Stomach smooth muscle (tissue), 2 donors: Measurements from ENCODE around the gene AMOT.

Experiments used
- H3K27ac ChIP-seq: one replicate; pipeline ENCODE4 v1.7.0; 2013; ENCODE audit warnings: mild to moderate bottlenecking, low read length, inconsistent platforms
- H3K27me3 ChIP-seq, 2 donors: one replicate each; pipeline ENCODE4 v1.7.0; 2013; ENCODE audit warnings: low read length in 2 of 2; ENCODE audit not compliant: insufficient read depth in 2 of 2, control insufficient read depth in 1 of 2
- H3K36me3 ChIP-seq, 2 donors: one replicate each; pipeline ENCODE4 v1.7.0; 2013; ENCODE audit warnings: low read length in 2 of 2; ENCODE audit not compliant: control insufficient read depth in 2 of 2, insufficient read depth in 2 of 2
- H3K4me1 ChIP-seq: one replicate; pipeline ENCODE4 v1.7.0; 2013; ENCODE audit warnings: low read length; ENCODE audit not compliant: control insufficient read depth, insufficient read depth
- H3K4me3 ChIP-seq, 2 donors: one replicate each; pipeline ENCODE4 v1.7.0; 2013; ENCODE audit warnings: low read length in 2 of 2
- H3K9ac ChIP-seq, 2 donors: one replicate each; pipeline ENCODE4 v1.7.0; 2013; ENCODE audit warnings: low read length in 2 of 2, mild to moderate bottlenecking in 1 of 2
- H3K9me3 ChIP-seq, 2 donors: one replicate each; pipeline ENCODE4 v1.7.0; 2013; ENCODE audit warnings: low read length in 2 of 2; ENCODE audit not compliant: control insufficient read depth in 2 of 2
- donor health status: healthy.
- donor health status: Pancreatic carcinoma.

AMOT gene

DNA sequence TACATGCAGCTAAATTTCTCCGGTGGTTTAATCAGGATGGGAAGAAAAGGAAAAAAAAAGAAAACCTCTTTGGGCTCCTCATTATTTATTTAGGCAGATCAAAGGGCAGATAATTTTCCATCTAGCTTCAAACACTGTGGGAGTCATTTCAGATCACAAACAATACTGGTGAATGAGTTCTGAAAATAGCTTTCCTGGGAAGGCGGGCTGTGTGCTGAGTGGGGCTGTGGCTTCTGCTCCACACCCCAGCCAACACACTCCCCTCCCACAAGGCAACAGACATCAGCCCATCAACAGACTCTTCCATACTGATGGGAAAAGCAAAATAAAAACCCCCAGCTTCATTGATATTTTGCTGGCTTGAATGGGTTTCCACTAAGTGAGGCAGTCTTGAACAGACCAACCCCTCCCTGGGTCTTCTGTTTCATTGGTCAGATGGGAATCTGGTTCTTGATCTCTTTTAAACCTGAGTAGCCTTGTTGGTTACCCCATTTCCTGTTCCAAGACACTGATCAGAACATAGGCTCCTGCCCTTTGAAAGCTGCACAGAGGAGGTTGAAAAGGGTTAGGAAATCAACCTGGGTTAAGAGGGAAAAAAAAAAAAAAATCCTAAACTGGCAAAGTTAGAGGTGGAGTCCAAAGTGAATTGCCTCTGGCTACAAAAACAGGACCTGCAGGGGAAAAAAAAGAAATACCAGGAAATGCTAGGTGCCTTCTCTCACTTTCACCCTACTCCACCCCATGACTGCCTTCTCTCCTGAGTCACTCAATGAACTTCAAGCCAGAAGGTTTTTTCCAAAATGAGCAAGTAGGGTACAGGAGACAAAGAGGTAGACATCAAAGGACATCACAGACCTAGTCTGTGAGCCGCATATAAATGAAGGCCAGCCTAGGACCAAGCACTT, 20.0 kb downstream of the AMOT start:
- peaks cover 5% of the 10 kb centered on the region for H3K4me1 ChIP-seq
- no peak overlapping the region for H3K9ac ChIP-seq
- H3K9me3 ChIP-seq = no peaks in the 10 kb centered on the region
- H3K36me3 ChIP-seq = no peaks in the 10 kb centered on the region
- peaks cover 0 to 19% of the 10 kb centered on the region in 2 donors for H3K27me3 ChIP-seq
- no peak overlapping the region for H3K4me3 ChIP-seq
- no peak overlapping the region for H3K27ac ChIP-seq

DNA sequence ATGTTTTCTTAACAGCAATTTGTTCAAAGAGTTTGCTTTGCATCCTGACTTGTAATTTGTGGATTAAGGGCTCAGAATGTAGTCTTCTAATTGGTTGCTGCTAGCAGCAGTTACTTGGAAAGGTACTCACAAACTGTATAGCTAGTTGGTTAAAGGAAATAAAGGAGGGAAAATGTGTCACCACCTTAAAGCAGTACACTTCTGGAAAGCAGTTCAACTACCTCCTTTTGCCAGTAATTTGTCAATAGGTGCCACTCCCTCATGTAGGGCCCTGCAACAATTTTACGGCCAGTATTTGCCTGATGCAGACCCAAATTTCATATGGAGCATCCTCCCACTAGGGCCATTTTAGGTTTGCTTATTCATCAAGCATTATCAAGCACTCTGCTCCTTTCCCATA, 20.8 kb downstream of the AMOT start:
- H3K36me3 ChIP-seq = no peaks in the 10 kb centered on the region
- no peak overlapping the region for H3K27ac ChIP-seq
- peaks cover 5% of the 10 kb centered on the region for H3K4me1 ChIP-seq
- peaks cover 0 to 19% of the 10 kb centered on the region in 2 donors for H3K27me3 ChIP-seq
- H3K9ac ChIP-seq = no peak overlapping the region
- no peaks in the 10 kb centered on the region for H3K9me3 ChIP-seq
- no peak overlapping the region for H3K4me3 ChIP-seq

DNA sequence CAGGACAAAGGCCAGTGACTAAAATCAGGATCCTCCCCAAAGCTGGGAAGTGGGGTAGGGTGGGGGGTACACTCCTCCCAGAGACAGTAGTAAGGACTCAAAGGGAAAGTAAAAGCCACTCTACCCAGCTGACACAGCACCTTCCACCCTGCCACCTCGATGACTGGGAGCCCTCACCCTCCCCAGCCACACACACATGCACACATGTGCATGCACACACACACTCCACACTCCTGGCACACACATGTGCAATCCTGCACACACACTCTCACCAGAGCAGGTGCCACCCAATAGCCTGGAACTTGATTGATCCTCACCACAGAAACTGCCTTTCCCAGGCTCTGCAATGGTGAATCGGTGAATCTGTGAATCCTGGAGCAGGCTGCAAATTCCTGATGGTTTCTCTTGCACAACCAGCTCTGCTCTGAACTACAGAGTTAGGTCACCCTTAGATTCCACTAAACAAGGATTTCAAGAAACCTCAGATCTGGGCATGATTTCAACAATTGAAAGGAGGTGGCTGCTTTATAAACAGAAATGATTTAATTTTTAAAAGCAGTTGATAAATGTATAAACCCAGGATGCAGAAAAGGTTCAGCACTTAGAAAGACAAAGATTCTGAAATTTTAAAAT, 21.5 kb downstream of the AMOT start:
- H3K4me1 ChIP-seq = peaks cover 5% of the 10 kb centered on the region
- H3K36me3 ChIP-seq = no peaks in the 10 kb centered on the region
- H3K27ac ChIP-seq = no peak overlapping the region
- H3K4me3 ChIP-seq = peak overlapping the region in 1 of 2 donors; percentile 29
- peaks cover 0 to 22% of the 10 kb centered on the region in 2 donors for H3K27me3 ChIP-seq
- no peaks in the 10 kb centered on the region for H3K9me3 ChIP-seq
- no peak overlapping the region for H3K9ac ChIP-seq

DNA sequence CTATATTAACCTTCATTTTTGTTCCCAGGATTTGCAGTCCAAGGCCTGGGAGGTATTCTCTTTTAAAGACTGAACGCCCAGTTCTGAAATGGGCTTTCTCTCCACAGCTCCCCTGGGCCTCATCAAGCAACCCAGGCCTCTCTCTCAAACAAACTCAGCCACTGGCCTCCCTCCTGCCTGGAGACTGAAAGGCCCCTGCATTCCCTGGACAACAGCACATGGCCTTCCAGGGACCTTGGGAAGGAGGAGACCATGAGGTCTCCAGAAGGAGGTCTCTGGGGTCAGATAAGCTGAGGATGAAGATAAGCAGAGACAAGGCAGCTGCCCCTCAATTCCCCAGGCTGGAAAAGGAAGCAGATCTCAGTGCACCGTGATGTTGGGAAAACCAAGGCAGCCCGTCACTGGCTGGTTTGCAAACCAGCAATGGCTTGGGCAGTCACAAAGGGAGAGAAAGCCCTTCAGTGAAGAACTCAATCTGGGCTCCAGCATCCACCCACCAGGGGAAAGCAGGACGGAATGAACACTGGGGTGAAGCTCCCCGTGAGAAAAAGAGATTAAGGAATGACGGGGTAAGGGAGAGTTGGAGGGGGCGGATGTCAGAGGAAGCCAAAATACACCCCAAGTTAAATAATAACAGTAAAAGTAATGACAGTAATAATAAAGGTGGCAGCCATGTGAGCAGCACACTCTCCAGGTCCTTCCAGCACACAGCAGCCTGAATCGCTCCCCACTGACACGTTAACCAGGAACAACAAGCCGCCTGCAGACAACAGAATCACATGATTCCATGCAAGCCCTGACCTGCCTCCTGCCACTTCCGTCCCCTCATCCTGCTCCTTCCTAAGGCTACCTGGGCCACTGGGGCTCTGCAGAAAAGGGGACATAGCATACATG, 22.3 kb downstream of the AMOT start:
- peaks cover 5% of the 10 kb centered on the region for H3K4me1 ChIP-seq
- H3K27ac ChIP-seq = no peak overlapping the region
- peaks cover 0 to 22% of the 10 kb centered on the region in 2 donors for H3K27me3 ChIP-seq
- no peaks in the 10 kb centered on the region for H3K9me3 ChIP-seq
- peak overlapping the region in 1 of 2 donors; percentile 29 for H3K4me3 ChIP-seq
- no peaks in the 10 kb centered on the region for H3K36me3 ChIP-seq
- H3K9ac ChIP-seq = no peak overlapping the region

DNA sequence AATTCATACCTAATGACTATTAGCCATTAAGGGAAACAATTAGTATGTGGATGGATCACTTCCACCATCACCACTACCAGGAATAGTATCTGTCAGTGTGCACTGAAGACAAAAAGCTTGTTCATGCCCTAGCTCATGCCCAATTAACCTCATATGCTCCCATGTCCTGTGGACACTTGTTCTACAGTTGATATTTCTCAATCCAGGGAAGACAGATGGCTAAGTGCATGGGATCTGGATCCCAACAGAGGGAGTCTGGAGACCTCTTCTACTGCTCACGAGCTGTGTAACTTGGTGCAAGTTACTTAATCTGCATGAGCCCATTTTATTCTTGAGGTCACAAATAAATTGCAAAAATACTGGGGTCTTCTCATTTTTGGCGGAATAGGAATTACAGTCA, 23.7 kb downstream of the AMOT start:
- H3K27ac ChIP-seq = no peak overlapping the region
- H3K9me3 ChIP-seq = no peaks in the 10 kb centered on the region
- H3K36me3 ChIP-seq = no peaks in the 10 kb centered on the region
- no peak overlapping the region for H3K9ac ChIP-seq
- H3K4me3 ChIP-seq = no peak overlapping the region
- peaks cover 5% of the 10 kb centered on the region for H3K4me1 ChIP-seq
- H3K27me3 ChIP-seq = peaks cover 0 to 21% of the 10 kb centered on the region in 2 donors

DNA sequence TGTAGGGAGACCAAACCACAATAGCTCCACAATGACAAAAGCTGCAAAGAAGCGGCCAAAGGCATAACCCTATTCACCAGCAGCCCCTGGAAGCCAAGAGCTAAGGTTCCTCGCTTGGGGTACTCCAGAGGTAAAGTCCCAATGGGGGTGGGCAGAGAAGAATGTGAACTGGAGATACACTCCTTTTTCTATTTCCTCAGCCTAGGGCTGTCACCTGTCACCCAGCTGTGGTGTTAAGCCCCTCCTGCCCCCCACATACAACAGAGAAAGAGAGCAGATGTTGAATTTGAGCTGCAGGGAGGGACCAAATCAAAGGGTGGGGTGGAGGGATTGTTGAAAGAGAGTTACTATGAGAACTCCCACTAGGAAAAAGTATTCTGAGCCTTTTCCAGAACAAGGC, 26.1 kb downstream of the AMOT start:
- H3K27ac ChIP-seq = no peak overlapping the region
- no peaks in the 10 kb centered on the region for H3K9me3 ChIP-seq
- H3K27me3 ChIP-seq = peaks cover 0 to 18% of the 10 kb centered on the region in 2 donors
- no peak overlapping the region for H3K4me3 ChIP-seq
- no peak overlapping the region for H3K9ac ChIP-seq
- H3K36me3 ChIP-seq = peaks cover 0 to 2% of the 10 kb centered on the region in 2 donors
- peaks cover 5% of the 10 kb centered on the region for H3K4me1 ChIP-seq

DNA sequence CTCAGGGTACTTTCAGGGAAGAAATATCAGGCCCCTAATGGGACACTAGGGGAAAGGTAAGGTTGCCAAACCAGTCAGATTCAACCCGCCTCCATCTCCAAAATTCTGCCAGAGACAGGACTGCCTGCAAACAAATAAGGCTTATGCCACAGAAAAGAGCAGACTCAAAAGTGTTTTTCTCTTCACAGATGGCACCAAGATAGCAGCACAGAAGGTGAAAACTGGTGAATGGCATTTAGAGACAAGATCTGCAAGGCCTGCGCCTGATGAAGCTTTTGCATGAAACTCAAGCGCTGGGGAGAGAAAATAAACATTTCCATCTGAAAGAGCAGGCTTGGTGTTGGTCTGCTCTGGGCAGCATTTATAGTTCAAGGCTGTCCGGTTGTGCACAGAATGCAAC, 27.9 kb downstream of the AMOT start:
- no peak overlapping the region for H3K27ac ChIP-seq
- no peaks in the 10 kb centered on the region for H3K4me1 ChIP-seq
- no peak overlapping the region for H3K4me3 ChIP-seq
- peaks cover 0 to 15% of the 10 kb centered on the region in 2 donors for H3K27me3 ChIP-seq
- H3K9me3 ChIP-seq = no peaks in the 10 kb centered on the region
- H3K36me3 ChIP-seq = peaks cover 0 to 2% of the 10 kb centered on the region in 2 donors
- H3K9ac ChIP-seq = no peak overlapping the region

DNA sequence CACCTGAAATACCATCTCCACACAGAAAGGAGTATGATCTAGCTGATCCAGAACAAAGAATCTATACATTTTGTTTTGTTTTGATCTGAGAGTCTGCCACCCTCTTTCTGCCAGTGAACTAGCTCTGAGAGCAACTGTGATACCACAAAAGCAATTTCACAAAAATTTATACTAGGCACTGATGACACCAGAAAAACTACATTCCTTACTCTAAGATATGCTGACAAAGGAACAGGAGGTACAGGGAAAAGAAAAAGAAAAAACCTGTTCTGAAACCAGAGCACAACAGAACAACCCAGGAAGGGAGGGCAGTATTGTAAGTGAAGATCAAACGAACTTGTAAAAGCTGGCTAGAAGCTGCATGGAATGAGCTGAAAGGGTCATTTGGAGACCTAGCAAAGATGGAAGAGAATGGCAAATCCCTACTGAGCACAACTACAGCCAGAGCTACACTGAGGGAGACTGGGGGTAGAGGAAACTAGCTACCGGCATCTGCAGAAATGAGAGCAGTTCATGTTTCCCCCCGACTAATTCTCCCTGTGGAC, 31.9 kb downstream of the AMOT start:
- Histone ChIP-seq H3K36me3 (peaks cover 0 to 2% of the 10 kb centered on the region in 2 donors), H3K27ac (no peak overlapping the region), H3K27me3 (peaks cover 0 to 12% of the 10 kb centered on the region in 2 donors), H3K9me3 (no peaks in the 10 kb centered on the region), H3K4me1 (no peaks in the 10 kb centered on the region), H3K9ac (no peak overlapping the region), H3K4me3 (no peak overlapping the region)

DNA sequence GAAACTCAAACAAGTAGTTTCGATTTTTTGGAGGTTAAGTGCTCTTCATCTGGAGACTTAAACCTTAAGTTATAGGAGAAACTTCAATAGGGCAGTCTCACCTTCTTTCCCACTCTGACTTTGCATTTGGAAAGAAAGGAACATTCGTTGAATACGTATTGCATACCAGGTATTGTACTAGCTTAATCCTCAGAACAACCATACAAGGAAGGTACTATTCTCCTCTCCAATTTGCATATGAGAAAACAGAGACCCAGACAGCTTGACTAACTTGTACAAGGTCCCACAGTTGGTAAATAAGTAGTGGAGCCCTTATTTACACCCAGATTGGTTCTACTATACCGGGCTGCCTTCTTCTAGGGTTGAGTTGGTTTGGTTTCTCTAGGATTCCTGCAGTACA, 32.6 kb downstream of the AMOT start:
- Histone ChIP-seq H3K27ac (no peak overlapping the region), H3K36me3 (peaks cover 0 to 2% of the 10 kb centered on the region in 2 donors), H3K4me3 (no peak overlapping the region), H3K27me3 (peaks cover 0 to 8% of the 10 kb centered on the region in 2 donors), H3K4me1 (no peaks in the 10 kb centered on the region), H3K9me3 (no peaks in the 10 kb centered on the region), H3K9ac (no peak overlapping the region)

DNA sequence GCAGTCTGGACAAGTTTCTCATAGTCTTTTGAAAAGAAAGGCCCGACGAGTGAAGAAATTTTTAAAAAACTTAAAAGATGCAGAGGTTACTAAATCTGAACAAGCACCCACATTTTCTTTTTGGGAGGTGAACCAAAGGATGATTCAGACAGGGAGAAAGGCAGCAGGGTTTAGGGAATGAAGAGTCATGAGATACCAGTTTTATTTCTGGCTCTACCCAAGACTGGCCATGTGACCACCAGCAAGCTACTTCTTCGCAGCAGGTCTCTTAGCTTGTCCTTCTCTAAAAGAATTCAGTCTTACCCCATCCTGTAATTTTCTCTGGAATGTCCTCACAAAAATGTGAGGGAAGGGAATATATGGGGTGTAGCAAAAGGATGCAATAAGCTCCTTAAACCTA, 37.6 kb downstream of the AMOT start:
- no peaks in the 10 kb centered on the region for H3K36me3 ChIP-seq
- no peak overlapping the region for H3K9ac ChIP-seq
- no peak overlapping the region for H3K27ac ChIP-seq
- peaks cover 0 to 6% of the 10 kb centered on the region in 2 donors for H3K27me3 ChIP-seq
- no peaks in the 10 kb centered on the region for H3K9me3 ChIP-seq
- no peak overlapping the region for H3K4me3 ChIP-seq
- no peaks in the 10 kb centered on the region for H3K4me1 ChIP-seq
